WTC11 (cell line): Measurements from ENCODE around the gene NRXN2. TPM values are rescaled to one million over a fixed set of nuclear protein-coding genes. Genes with fewer than 3 reads are reported as not detected.

Experiments
- ATAC-seq: fragments of 200-7000 bp; cut with Tn5 transposase; 2 replicates; pipeline ENCODE4 v1.10.0; 2021; ENCODE audit warnings: mild to moderate bottlenecking, moderate library complexity
- CTCF ChIA-PET: fragments of 300-600 bp; sonication (Branson Sonifier 250); formaldehyde crosslinking; loops from one replicate; lab custom pipeline; 2021; ENCODE audit warnings: antibody characterized with exemption; lab: Charles Lee
- POLR2A ChIA-PET: fragments of 350-600 bp; sonication (Branson Sonifier 250); formaldehyde crosslinking; loops from one replicate; lab custom pipeline; 2021; ENCODE audit warnings: antibody characterized with exemption; lab: Charles Lee
- DNase-seq: peaks from one replicate; pipeline ENCODE4 v3.0.0; 2021; ENCODE audit warnings: low spot score
- H3K27ac Mint-ChIP-seq: 2 replicates; pipeline ENCODE4 v1.8.0; 2021; ENCODE audit warnings: mixed read lengths
- H3K27me3 Mint-ChIP-seq: 2 replicates; pipeline ENCODE4 v1.8.0; 2021; ENCODE audit warnings: low read depth, mild to moderate bottlenecking, moderate library complexity, mixed read lengths
- H3K36me3 Mint-ChIP-seq: 2 replicates; pipeline ENCODE4 v1.8.0; 2021; ENCODE audit warnings: mixed read lengths
- H3K4me1 Mint-ChIP-seq: 2 replicates; pipeline ENCODE4 v1.8.0; 2022; ENCODE audit warnings: mixed read lengths
- H3K4me3 Mint-ChIP-seq: 2 replicates; pipeline ENCODE4 v1.8.0; 2021; ENCODE audit warnings: mild to moderate bottlenecking, moderate library complexity, mixed read lengths
- H3K9me3 Mint-ChIP-seq: 2 replicates; pipeline ENCODE4 v1.8.0; 2021; ENCODE audit warnings: mixed read lengths
- AR ChIP-seq: fragments of 250-450 bp; sonication (Bioruptor Pico); IDR thresholded peaks from 2 replicates; pipeline ENCODE4 v1.9.0; 2021; ENCODE audit warnings: mild to moderate bottlenecking
- ATF6 ChIP-seq: sonication (generic); formaldehyde crosslinking; IDR thresholded peaks from 2 replicates; pipeline ENCODE4 v1.8.1; 2023; ENCODE audit warnings: mild to moderate bottlenecking, missing genetic modification reagents
- CREB1 ChIP-seq: sonication (generic); formaldehyde crosslinking; IDR thresholded peaks from 2 replicates; pipeline ENCODE4 v1.8.0; 2023; ENCODE audit warnings: mild to moderate bottlenecking, missing genetic modification reagents
- CREM ChIP-seq: sonication (generic); formaldehyde crosslinking; IDR thresholded peaks from 2 replicates; pipeline ENCODE4 v1.8.1; 2022; ENCODE audit warnings: mild to moderate bottlenecking, missing genetic modification reagents, moderate library complexity
- E2F5 ChIP-seq: sonication (generic); formaldehyde crosslinking; IDR thresholded peaks from 2 replicates; pipeline ENCODE4 v1.8.1; 2022; ENCODE audit warnings: mild to moderate bottlenecking, moderate library complexity, missing genetic modification reagents
- NFYB ChIP-seq: sonication (generic); formaldehyde crosslinking; conservative IDR thresholded peaks from 2 replicates; pipeline ENCODE4 v1.8.0; 2022; ENCODE audit warnings: low read depth, missing genetic modification reagents
- NR3C1 ChIP-seq: sonication (generic); formaldehyde crosslinking; conservative IDR thresholded peaks from 2 replicates; pipeline ENCODE4 v1.8.1; 2023; ENCODE audit warnings: low read depth, mild to moderate bottlenecking, missing genetic modification reagents
- PRDM15 ChIP-seq: sonication (generic); formaldehyde crosslinking; IDR thresholded peaks from 2 replicates; pipeline ENCODE4 v1.8.0; 2022; ENCODE audit warnings: missing genetic modification reagents
- PRRX2 ChIP-seq: fragments of 250-450 bp; sonication (Bioruptor Pico); IDR thresholded peaks from 2 replicates; pipeline ENCODE4 v1.8.0; 2021; ENCODE audit warnings: mild to moderate bottlenecking
- SP1 ChIP-seq: sonication (generic); formaldehyde crosslinking; conservative IDR thresholded peaks from 2 replicates; pipeline ENCODE4 v1.8.1; 2022; ENCODE audit warnings: missing genetic modification reagents
- TEAD1 ChIP-seq: sonication (generic); formaldehyde crosslinking; IDR thresholded peaks from 2 replicates; pipeline ENCODE4 v1.8.0; 2022; ENCODE audit warnings: mild to moderate bottlenecking, missing genetic modification reagents
- TP53 ChIP-seq: sonication (generic); formaldehyde crosslinking; IDR thresholded peaks from 2 replicates; pipeline ENCODE4 v1.8.1; 2023; ENCODE audit warnings: mild to moderate bottlenecking, missing genetic modification reagents
- ZNF232 ChIP-seq: sonication (generic); formaldehyde crosslinking; IDR thresholded peaks from 2 replicates; pipeline ENCODE4 v1.8.0; 2022; ENCODE audit warnings: mild to moderate bottlenecking, missing genetic modification reagents
- ZNF416 ChIP-seq: fragments of 250-450 bp; sonication (Bioruptor Pico); IDR thresholded peaks from 2 replicates; pipeline ENCODE4 v1.9.0; 2021; ENCODE audit warnings: mild to moderate bottlenecking, inconsistent platforms
- ZNF423 ChIP-seq: fragments of 250-450 bp; sonication (Bioruptor Pico); IDR thresholded peaks from 2 replicates; pipeline ENCODE4 v2.1.2; 2022; ENCODE audit warnings: mild to moderate bottlenecking, moderate library complexity
- ZNF532 ChIP-seq: fragments of 250-450 bp; sonication (Bioruptor Pico); IDR thresholded peaks from 2 replicates; pipeline ENCODE4 v1.9.0; 2021; ENCODE audit warnings: mild to moderate bottlenecking, borderline replicate concordance
- ZSCAN18 ChIP-seq: fragments of 250-450 bp; sonication (Bioruptor Pico); IDR thresholded peaks from 2 replicates; pipeline ENCODE4 v2.1.2; 2022; ENCODE audit warnings: mild to moderate bottlenecking, moderate library complexity
- total RNA-seq: library from RNA; stranded (reverse); gene quantifications from 3 replicates; pipeline ENCODE4 v1.2.3, GENCODE V29; 2021

Gene NRXN2
- total RNA-seq, 1 experiment from 2014 or later = 8.6 TPM

GRCh38 chr11:64717268-64717578 is 5.8 kb downstream of the NRXN2 start:
- Mint-ChIP-seq H3K4me1 (peaks cover 37% of the 10 kb centered on the region), H3K36me3 (no peaks in the 10 kb centered on the region), H3K27me3 (peaks cover 82% of the 10 kb centered on the region), H3K9me3 (no peaks in the 10 kb centered on the region), H3K4me3 (no peak overlapping the region), H3K27ac (peak overlapping the region; percentile 48; the same call in 1 of the 2 replicates)
- POLR2A ChIA-PET = no interaction called here
- CTCF ChIA-PET = interaction anchor here (0.8 to 6.0 kb wide), 9 partner anchors 9 to 87 kb away, joined by 3 to 56 read pairs (median 6); partner anchors contain the start of gene RASGRP2
- no peak for ATAC-seq
- DNase-seq = no peak
- TF ChIP-seq ZNF232 (CRISPR knock-in tag) (no peak), AR (CRISPR knock-in tag) (no peak), NFYB (CRISPR knock-in tag) (no peak), TP53 (CRISPR knock-in tag) (no peak), ZNF532 (no peak), TEAD1 (CRISPR knock-in tag) (no peak), ZSCAN18 (CRISPR knock-in tag) (no peak), ZNF423 (CRISPR knock-in tag) (no peak), NR3C1 (CRISPR knock-in tag) (no peak), E2F5 (CRISPR knock-in tag) (no peak), ZNF416 (no peak), CREB1 (CRISPR knock-in tag) (no peak), PRRX2 (no peak), SP1 (CRISPR knock-in tag) (no peak), PRDM15 (CRISPR knock-in tag) (no peak), CREM (no peak), ATF6 (CRISPR knock-in tag) (no peak)
